ENCODE data around the gene CSRP1.
"Not testable (repeated sequence)": the region's sequence is repeated elsewhere in the genome, so short reads cannot be mapped to it uniquely, and the experiment has no call there.

Gene CSRP1

GRCh38 chr1:201506557-201507359, at the start of gene CSRP1:
Gene CSRP1 (minus strand): TSS chr1:201507123. CDS start chr1:201496303, 10,820 bp downstream.
- no peaks in the 10 kb centered on the region for H3K27me3 ChIP-seq (ENCODE audit: control insufficient read depth, insufficient read depth, low read length)
- H3K9ac ChIP-seq (ENCODE audit: low read length), result peak within 1 kb of the TSS; percentile 87
- no peaks in the 10 kb centered on the region for H3K9me3 ChIP-seq (ENCODE audit: control insufficient read depth, low read length)
- no peaks in the 10 kb centered on the region for H3K36me3 ChIP-seq (ENCODE audit: control insufficient read depth, insufficient read depth, low read length)
- H3K4me1 ChIP-seq (ENCODE audit: control insufficient read depth, insufficient read depth, low read length), result peaks cover 48% of the 10 kb centered on the region
- H3K4me3 ChIP-seq (ENCODE audit: low read length), result peak within 1 kb of the TSS; percentile 52

DNA sequence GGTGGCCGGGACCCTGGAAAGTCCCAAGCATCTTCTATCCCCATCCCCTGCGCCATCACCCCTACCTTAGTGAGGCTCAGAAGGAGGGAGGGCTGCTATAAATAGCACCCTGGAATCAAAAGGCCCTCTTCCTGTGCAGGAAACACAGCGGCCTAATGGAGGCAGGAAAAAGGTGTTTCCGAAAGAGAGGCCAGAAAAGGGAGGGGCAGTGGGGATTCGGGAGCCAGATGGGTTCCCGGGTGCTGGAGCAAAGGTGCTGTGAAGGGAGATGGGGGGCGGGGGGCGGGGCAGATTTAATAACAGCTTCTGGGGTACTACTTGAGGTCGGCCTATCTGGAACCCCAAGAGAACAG, 48.6 kb upstream of the CSRP1 start:
- Histone ChIP-seq H3K36me3 (ENCODE audit: control insufficient read depth, insufficient read depth, low read length) (no peaks in the 10 kb centered on the region), H3K4me1 (ENCODE audit: control insufficient read depth, insufficient read depth, low read length) (peaks cover 5% of the 10 kb centered on the region), H3K9me3 (ENCODE audit: control insufficient read depth, low read length) (no peaks in the 10 kb centered on the region), H3K9ac (ENCODE audit: low read length) (no peak overlapping the region), H3K27me3 (ENCODE audit: control insufficient read depth, insufficient read depth, low read length) (peaks cover 3% of the 10 kb centered on the region), H3K4me3 (ENCODE audit: low read length) (no peak overlapping the region)

DNA sequence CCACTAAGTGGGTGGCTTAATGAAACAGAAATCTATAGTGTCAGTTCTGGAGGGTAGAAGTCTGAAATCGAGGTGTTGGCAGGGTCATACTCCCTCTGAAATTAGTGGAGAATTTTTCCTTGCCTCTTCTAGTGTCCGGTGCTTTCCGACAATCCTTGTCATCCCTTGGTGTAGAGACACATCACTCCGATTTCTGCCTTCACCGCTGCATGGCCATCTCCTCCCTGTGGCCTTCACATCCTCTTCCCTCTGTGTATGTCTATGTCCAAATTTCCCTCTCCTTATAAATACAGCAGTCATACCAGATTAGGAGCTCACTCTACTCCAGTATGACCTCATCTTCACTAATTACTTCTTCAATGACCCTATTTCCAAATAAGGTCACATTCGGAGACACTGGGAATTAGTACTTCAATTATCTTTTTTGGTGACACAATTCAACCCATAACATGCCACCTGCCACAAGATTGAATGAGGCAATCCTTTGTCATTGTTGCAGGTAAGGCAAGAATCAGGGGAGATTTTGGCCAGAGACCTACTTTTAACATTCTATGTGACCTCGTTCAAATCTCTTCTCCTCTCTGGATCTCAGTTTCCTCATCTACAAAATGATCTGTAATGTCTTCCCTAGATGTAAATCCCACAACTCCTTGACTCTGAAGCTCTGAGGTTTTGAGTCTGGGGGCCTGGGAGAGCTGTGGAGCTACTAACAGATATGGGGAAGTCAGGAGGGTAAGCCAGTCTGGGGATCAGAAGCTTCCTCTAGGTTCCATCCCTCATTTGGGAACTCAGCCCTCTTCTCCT, 48.1 kb upstream of the CSRP1 start:
- H3K4me1 ChIP-seq (ENCODE audit: control insufficient read depth, insufficient read depth, low read length), result peaks cover 4% of the 10 kb centered on the region
- H3K36me3 ChIP-seq (ENCODE audit: control insufficient read depth, insufficient read depth, low read length), result no peaks in the 10 kb centered on the region
- H3K4me3 ChIP-seq (ENCODE audit: low read length), result no peak overlapping the region
- no peak overlapping the region for H3K9ac ChIP-seq (ENCODE audit: low read length)
- no peaks in the 10 kb centered on the region for H3K9me3 ChIP-seq (ENCODE audit: control insufficient read depth, low read length)
- peaks cover 2% of the 10 kb centered on the region for H3K27me3 ChIP-seq (ENCODE audit: control insufficient read depth, insufficient read depth, low read length)

GRCh38 chr1:201554190-201554600, 47.3 kb upstream of the CSRP1 start:
- Histone ChIP-seq H3K9me3 (ENCODE audit: control insufficient read depth, low read length) (no peaks in the 10 kb centered on the region), H3K4me1 (ENCODE audit: control insufficient read depth, insufficient read depth, low read length) (no peaks in the 10 kb centered on the region), H3K9ac (ENCODE audit: low read length) (no peak overlapping the region), H3K4me3 (ENCODE audit: low read length) (no peak overlapping the region), H3K36me3 (ENCODE audit: control insufficient read depth, insufficient read depth, low read length) (no peaks in the 10 kb centered on the region), H3K27me3 (ENCODE audit: control insufficient read depth, insufficient read depth, low read length) (no peaks in the 10 kb centered on the region)

GRCh38 chr1:201553496-201554189, 46.7 kb upstream of the CSRP1 start:
- Histone ChIP-seq H3K9me3 (ENCODE audit: control insufficient read depth, low read length) (no peaks in the 10 kb centered on the region), H3K9ac (ENCODE audit: low read length) (no peak overlapping the region), H3K4me3 (ENCODE audit: low read length) (no peak overlapping the region), H3K36me3 (ENCODE audit: control insufficient read depth, insufficient read depth, low read length) (no peaks in the 10 kb centered on the region), H3K4me1 (ENCODE audit: control insufficient read depth, insufficient read depth, low read length) (no peaks in the 10 kb centered on the region), H3K27me3 (ENCODE audit: control insufficient read depth, insufficient read depth, low read length) (no peaks in the 10 kb centered on the region)

- Histone ChIP-seq H3K27me3 (ENCODE audit: control insufficient read depth, insufficient read depth, low read length) (no peaks in the 10 kb centered on the region), H3K9ac (ENCODE audit: low read length) (peak overlapping the region; percentile 14), H3K9me3 (ENCODE audit: control insufficient read depth, low read length) (no peaks in the 10 kb centered on the region), H3K36me3 (ENCODE audit: control insufficient read depth, insufficient read depth, low read length) (no peaks in the 10 kb centered on the region), H3K4me3 (ENCODE audit: low read length) (no peak overlapping the region), H3K4me1 (ENCODE audit: control insufficient read depth, insufficient read depth, low read length) (no peaks in the 10 kb centered on the region)
Observed at GRCh38 chr1:201552941-201553351, 46.0 kb upstream of the CSRP1 start.

- H3K9me3 ChIP-seq (ENCODE audit: control insufficient read depth, low read length), result no peaks in the 10 kb centered on the region
- H3K27me3 ChIP-seq (ENCODE audit: control insufficient read depth, insufficient read depth, low read length), result no peaks in the 10 kb centered on the region
- H3K4me1 ChIP-seq (ENCODE audit: control insufficient read depth, insufficient read depth, low read length), result no peaks in the 10 kb centered on the region
- H3K4me3 ChIP-seq (ENCODE audit: low read length), result no peak overlapping the region
- H3K9ac ChIP-seq (ENCODE audit: low read length), result no peak overlapping the region
- no peaks in the 10 kb centered on the region for H3K36me3 ChIP-seq (ENCODE audit: control insufficient read depth, insufficient read depth, low read length)
Observed at GRCh38 chr1:201551877-201552731, 45.2 kb upstream of the CSRP1 start.

GRCh38 chr1:201551096-201551495, 44.2 kb upstream of the CSRP1 start:
- no peaks in the 10 kb centered on the region for H3K27me3 ChIP-seq (ENCODE audit: control insufficient read depth, insufficient read depth, low read length)

DNA sequence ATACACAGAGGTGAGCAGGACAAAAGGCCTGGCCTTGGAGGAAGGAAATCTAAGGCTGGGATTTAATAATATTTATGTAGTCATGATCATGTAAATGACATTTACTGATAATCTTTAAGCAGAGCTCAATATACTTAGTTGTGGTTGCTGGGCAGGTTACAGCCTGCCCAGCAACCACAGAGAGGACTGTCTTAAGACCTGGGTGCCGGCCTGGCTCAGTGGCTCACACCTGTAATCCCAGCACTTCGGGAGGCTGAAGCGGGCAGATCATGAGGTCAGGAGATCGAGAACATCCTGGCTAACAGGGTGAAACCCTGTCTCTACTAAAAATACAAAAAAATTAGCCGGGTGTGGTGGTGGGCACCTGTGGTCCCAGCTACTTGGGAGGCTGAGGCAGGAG, 42.6 kb upstream of the CSRP1 start:
- H3K36me3 ChIP-seq (ENCODE audit: control insufficient read depth, insufficient read depth, low read length); H3K9me3 ChIP-seq (ENCODE audit: control insufficient read depth, low read length); H3K9ac ChIP-seq (ENCODE audit: low read length): not testable (repeated sequence)

More at GRCh38 chr1:201551096-201551495, 44.2 kb upstream of the CSRP1 start:
- Histone ChIP-seq H3K9me3 (ENCODE audit: control insufficient read depth, low read length) (no peaks in the 10 kb centered on the region), H3K4me3 (ENCODE audit: low read length) (no peak overlapping the region), H3K4me1 (ENCODE audit: control insufficient read depth, insufficient read depth, low read length) (no peaks in the 10 kb centered on the region), H3K9ac (ENCODE audit: low read length) (no peak overlapping the region), H3K36me3 (ENCODE audit: control insufficient read depth, insufficient read depth, low read length) (no peaks in the 10 kb centered on the region)

DNA sequence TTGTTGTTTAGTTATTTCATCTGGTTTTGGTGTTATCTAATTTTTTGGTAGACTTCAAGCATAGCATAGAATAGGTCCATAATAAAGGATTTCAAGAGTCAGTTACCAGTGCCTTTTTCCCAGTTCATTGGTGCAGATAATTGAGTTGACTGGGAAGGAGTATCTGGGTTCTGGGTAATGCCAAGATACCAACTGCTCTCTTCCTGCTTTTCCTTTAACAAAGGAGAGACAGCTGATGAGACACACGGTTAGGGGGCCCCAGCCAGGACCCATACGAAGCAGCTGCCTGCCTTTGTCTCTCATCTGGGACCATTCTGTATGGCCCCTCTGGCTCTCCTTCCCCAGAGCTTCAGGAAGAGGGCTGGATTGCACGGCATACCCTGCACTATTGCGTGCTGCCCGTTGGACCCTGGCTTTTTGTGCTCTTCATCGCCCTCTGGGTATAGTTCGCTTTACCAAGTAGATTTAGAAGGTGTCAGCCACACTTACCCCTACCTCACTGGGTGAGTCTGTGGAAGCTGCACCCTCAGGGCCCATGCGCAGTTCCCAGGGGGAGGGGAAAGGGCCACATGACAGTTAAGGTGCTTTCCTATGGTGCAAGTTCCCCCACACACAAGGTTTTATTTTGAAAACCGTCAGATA, 39.0 kb upstream of the CSRP1 start:
- no peaks in the 10 kb centered on the region for H3K4me1 ChIP-seq (ENCODE audit: control insufficient read depth, insufficient read depth, low read length)
- H3K4me3 ChIP-seq (ENCODE audit: low read length), result no peak overlapping the region
- no peaks in the 10 kb centered on the region for H3K27me3 ChIP-seq (ENCODE audit: control insufficient read depth, insufficient read depth, low read length)
- H3K9me3 ChIP-seq (ENCODE audit: control insufficient read depth, low read length), result no peaks in the 10 kb centered on the region
- H3K36me3 ChIP-seq (ENCODE audit: control insufficient read depth, insufficient read depth, low read length), result no peaks in the 10 kb centered on the region
- H3K9ac ChIP-seq (ENCODE audit: low read length), result no peak overlapping the region

More for the DNA sequence above, 42.6 kb upstream of the CSRP1 start:
- H3K4me3 ChIP-seq (ENCODE audit: low read length); H3K4me1 ChIP-seq (ENCODE audit: control insufficient read depth, insufficient read depth, low read length); H3K27me3 ChIP-seq (ENCODE audit: control insufficient read depth, insufficient read depth, low read length): not testable (repeated sequence)

GRCh38 chr1:201544710-201545109, 37.8 kb upstream of the CSRP1 start:
- Histone ChIP-seq H3K36me3 (ENCODE audit: control insufficient read depth, insufficient read depth, low read length) (no peaks in the 10 kb centered on the region), H3K4me1 (ENCODE audit: control insufficient read depth, insufficient read depth, low read length) (peaks cover 3% of the 10 kb centered on the region), H3K4me3 (ENCODE audit: low read length) (no peak overlapping the region), H3K27me3 (ENCODE audit: control insufficient read depth, insufficient read depth, low read length) (peaks cover 8% of the 10 kb centered on the region), H3K9me3 (ENCODE audit: control insufficient read depth, low read length) (no peaks in the 10 kb centered on the region), H3K9ac (ENCODE audit: low read length) (no peak overlapping the region)
